Panc1 (cell line): ENCODE measurements around the gene SPAM1. TPM values are rescaled to one million over a fixed set of nuclear protein-coding genes. Genes with fewer than 3 reads are reported as not detected.
"Not testable (repeated sequence)": the region's sequence is repeated elsewhere in the genome, so short reads cannot be mapped to it uniquely, and the experiment has no call there.

ENCODE experiments used
- ATAC-seq: fragments of 200-7000 bp; cut with Tn5 transposase; 2 replicates; pipeline ENCODE4 v1.9.1; 2020; ENCODE audit warnings: mild to moderate bottlenecking, moderate library complexity
- BruUV-seq: library from RNA; stranded (reverse); fragments of 400-500 nt; replicated peaks from 2 replicates; lab custom pipeline; 2021; lab: Mats Ljungman, UMichigan
- CTCF ChIA-PET: fragments of 300-600 bp; sonication (Branson Sonifier 250); formaldehyde crosslinking; loops from one replicate; lab custom pipeline; 2022; ENCODE audit warnings: antibody characterized with exemption; lab: Charles Lee
- POLR2A ChIA-PET: fragments of 300-600 bp; sonication (Branson Sonifier 250); formaldehyde crosslinking; loops from one replicate; lab custom pipeline; 2022; ENCODE audit warnings: antibody characterized with exemption; lab: Charles Lee
- DNase-seq: peaks from one replicate; pipeline ENCODE4 v3.0.0-alpha.2; 2010; ENCODE audit warnings: low read depth, low spot score
- H3K27ac ChIP-seq: 2 replicates; pipeline ENCODE4 v1.5.1; 2011; ENCODE audit warnings: mild to moderate bottlenecking, low read length, inconsistent platforms
- H3K27me3 ChIP-seq: fragments of 200-500 bp; sonication (Bioruptor generic); 2 replicates; pipeline ENCODE4 v1.6.0; 2014; ENCODE audit warnings: low read length, inconsistent platforms; ENCODE audit not compliant: control insufficient read depth, insufficient read depth
- H3K36me3 ChIP-seq: fragments of 200-500 bp; sonication (Bioruptor generic); 2 replicates; pipeline ENCODE4 v1.5.1; 2014; ENCODE audit warnings: inconsistent platforms, mild to moderate bottlenecking, low read length, moderate library complexity; ENCODE audit not compliant: control insufficient read depth, insufficient read depth
- H3K4me1 ChIP-seq: 2 replicates; pipeline ENCODE4 v1.5.1; 2011; ENCODE audit warnings: inconsistent platforms, mild to moderate bottlenecking, low read length, moderate library complexity; ENCODE audit not compliant: control insufficient read depth, insufficient read depth
- H3K4me3 ChIP-seq, 2 experiments: 2 replicates each; pipeline ENCODE4 v1.5.1; 2011 to 2012; ENCODE audit warnings: low read depth in 2 of 2, low read length in 2 of 2, mild to moderate bottlenecking in 2 of 2, inconsistent platforms in 1 of 2, moderate library complexity in 1 of 2
- H3K9me3 ChIP-seq: fragments of 200-500 bp; sonication (Bioruptor generic); 2 replicates; pipeline ENCODE4 v1.5.1; 2014; ENCODE audit warnings: low read depth, mild to moderate bottlenecking, inconsistent platforms, low read length, moderate library complexity; ENCODE audit not compliant: control insufficient read depth, insufficient read depth
- CTCF ChIP-seq: fragments of 450-650 bp; IDR thresholded peaks from 2 replicates; pipeline ENCODE4 v1.5.1; 2017; ENCODE audit warnings: mild to moderate bottlenecking
- POLR2AphosphoS5 ChIP-seq: IDR thresholded peaks from 2 replicates; pipeline ENCODE4 v1.6.1; 2012; ENCODE audit warnings: mild to moderate bottlenecking, low read depth, low read length, moderate library complexity
- SIN3A ChIP-seq: IDR thresholded peaks from 2 replicates; pipeline ENCODE4 v1.6.1; 2012; ENCODE audit warnings: low read depth, mild to moderate bottlenecking, low read length, moderate library complexity, borderline replicate concordance; ENCODE audit not compliant: insufficient read depth
- TCF7L2 ChIP-seq: IDR thresholded peaks from 2 replicates; pipeline ENCODE4 v1.6.1; 2011; ENCODE audit warnings: mild to moderate bottlenecking, low read depth, low read length, inconsistent platforms
- in situ Hi-C: cut with HindIII; loops from 2 replicates; pipeline ENCODE4 v1.10.0; 2016; ENCODE audit warnings: low sequenced_read_pairs, low pct_unique_long_range_greater_than_20kb
- intact Hi-C: fragments of 100-400 bp; cut with micrococcal nuclease; formaldehyde crosslinking; loops from one replicate; pipeline ENCODE4 v1.10.0; 2022; ENCODE audit not compliant: unreplicated experiment
- total RNA-seq: library from RNA; stranded (reverse); gene quantifications from one replicate; pipeline ENCODE4 v1.2.1, GENCODE V29; 2021; ENCODE audit not compliant: unreplicated experiment
- TF ChIP-seq, protein P1 (sequence below), 2 experiments: IDR thresholded peaks; 2 replicates each; pipeline ENCODE4 v1.6.1; 2011 to 2012; ENCODE audit warnings: low read depth in 2 of 2, control low read depth in 1 of 2, low read length in 1 of 2, mild to moderate bottlenecking in 1 of 2, moderate library complexity in 1 of 2; ENCODE audit not compliant: insufficient read depth in 1 of 2

SPAM1 gene
- total RNA-seq, 1 experiment from 2014 or later, result not detected

- in situ Hi-C loops, result no loop called here
- H3K9me3 ChIP-seq, result no peaks in the 10 kb centered on the region
- TF ChIP-seq POLR2AphosphoS5 (no peak), SIN3A (no peak), CTCF (no peak), TCF7L2 (no peak)
- TF ChIP-seq, protein P1, sequence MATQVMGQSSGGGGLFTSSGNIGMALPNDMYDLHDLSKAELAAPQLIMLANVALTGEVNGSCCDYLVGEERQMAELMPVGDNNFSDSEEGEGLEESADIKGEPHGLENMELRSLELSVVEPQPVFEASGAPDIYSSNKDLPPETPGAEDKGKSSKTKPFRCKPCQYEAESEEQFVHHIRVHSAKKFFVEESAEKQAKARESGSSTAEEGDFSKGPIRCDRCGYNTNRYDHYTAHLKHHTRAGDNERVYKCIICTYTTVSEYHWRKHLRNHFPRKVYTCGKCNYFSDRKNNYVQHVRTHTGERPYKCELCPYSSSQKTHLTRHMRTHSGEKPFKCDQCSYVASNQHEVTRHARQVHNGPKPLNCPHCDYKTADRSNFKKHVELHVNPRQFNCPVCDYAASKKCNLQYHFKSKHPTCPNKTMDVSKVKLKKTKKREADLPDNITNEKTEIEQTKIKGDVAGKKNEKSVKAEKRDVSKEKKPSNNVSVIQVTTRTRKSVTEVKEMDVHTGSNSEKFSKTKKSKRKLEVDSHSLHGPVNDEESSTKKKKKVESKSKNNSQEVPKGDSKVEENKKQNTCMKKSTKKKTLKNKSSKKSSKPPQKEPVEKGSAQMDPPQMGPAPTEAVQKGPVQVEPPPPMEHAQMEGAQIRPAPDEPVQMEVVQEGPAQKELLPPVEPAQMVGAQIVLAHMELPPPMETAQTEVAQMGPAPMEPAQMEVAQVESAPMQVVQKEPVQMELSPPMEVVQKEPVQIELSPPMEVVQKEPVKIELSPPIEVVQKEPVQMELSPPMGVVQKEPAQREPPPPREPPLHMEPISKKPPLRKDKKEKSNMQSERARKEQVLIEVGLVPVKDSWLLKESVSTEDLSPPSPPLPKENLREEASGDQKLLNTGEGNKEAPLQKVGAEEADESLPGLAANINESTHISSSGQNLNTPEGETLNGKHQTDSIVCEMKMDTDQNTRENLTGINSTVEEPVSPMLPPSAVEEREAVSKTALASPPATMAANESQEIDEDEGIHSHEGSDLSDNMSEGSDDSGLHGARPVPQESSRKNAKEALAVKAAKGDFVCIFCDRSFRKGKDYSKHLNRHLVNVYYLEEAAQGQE (IDR thresholded peaks at IDR 0.05; ENCODE audit: insufficient read depth in 1 of 2, low read depth in 2 of 2, low read length in 1 of 2), result no peak
- no peaks in the 10 kb centered on the region for H3K4me1 ChIP-seq
- intact Hi-C loops, result no loop called here
- POLR2A ChIA-PET, result no interaction called here
- no peak overlapping the region for H3K27ac ChIP-seq
- no peak overlapping the region for H3K4me3 ChIP-seq
- BruUV-seq, result no TSS peak
- no peak for DNase-seq
- no peak for ATAC-seq
- CTCF ChIA-PET, result no interaction called here
- H3K27me3 ChIP-seq, result no peaks in the 10 kb centered on the region
- H3K36me3 ChIP-seq, result no peaks in the 10 kb centered on the region
These were observed 41.9 kb upstream of the SPAM1 start for GRCh38 chr7:123883154-123883553.

GRCh38 chr7:123888192-123888591 is 36.8 kb upstream of the SPAM1 start:
- H3K27ac ChIP-seq, result no peak overlapping the region
- no peaks in the 10 kb centered on the region for H3K4me1 ChIP-seq
- DNase-seq (no peak), ATAC-seq (no peak)
- H3K9me3 ChIP-seq, result no peaks in the 10 kb centered on the region
- POLR2A ChIA-PET, result no interaction called here
- TF ChIP-seq SIN3A (no peak), TCF7L2 (no peak)
- in situ Hi-C loops (no loop called here), intact Hi-C loops (no loop called here)
- CTCF ChIA-PET, result no interaction called here
- H3K27me3 ChIP-seq, result no peaks in the 10 kb centered on the region
- no peak overlapping the region for H3K4me3 ChIP-seq
- no TSS peak for BruUV-seq
- no peaks in the 10 kb centered on the region for H3K36me3 ChIP-seq

- H3K27ac ChIP-seq, H3K9me3 ChIP-seq, H3K4me1 ChIP-seq, CTCF ChIA-PET, ATAC-seq, POLR2A ChIA-PET, H3K27me3 ChIP-seq, in situ Hi-C loops, H3K4me3 ChIP-seq, DNase-seq, intact Hi-C loops, BruUV-seq, H3K36me3 ChIP-seq: not testable (repeated sequence)
These were observed 30.3 kb upstream of the SPAM1 start for GRCh38 chr7:123894753-123895152.
